GM18951 (cell line): ENCODE data around the gene ADAMTS17.

Source experiments
- POLR2A ChIP-seq: IDR thresholded peaks from 4 replicates; pipeline ENCODE4 v1.6.1; 2011; ENCODE audit warnings: mild to moderate bottlenecking; ENCODE audit not compliant: insufficient read length, insufficient read depth; ENCODE audit errors: extremely low read depth
- in situ Hi-C: fragments of 300-500 bp; cut with MboI; formaldehyde crosslinking; loops from one replicate; pipeline ENCODE4 v1.12.0; 2022; ENCODE audit warnings: low sequenced_read_pairs, mixed read lengths, inconsistent platforms; ENCODE audit not compliant: unreplicated experiment

ADAMTS17 gene

DNA sequence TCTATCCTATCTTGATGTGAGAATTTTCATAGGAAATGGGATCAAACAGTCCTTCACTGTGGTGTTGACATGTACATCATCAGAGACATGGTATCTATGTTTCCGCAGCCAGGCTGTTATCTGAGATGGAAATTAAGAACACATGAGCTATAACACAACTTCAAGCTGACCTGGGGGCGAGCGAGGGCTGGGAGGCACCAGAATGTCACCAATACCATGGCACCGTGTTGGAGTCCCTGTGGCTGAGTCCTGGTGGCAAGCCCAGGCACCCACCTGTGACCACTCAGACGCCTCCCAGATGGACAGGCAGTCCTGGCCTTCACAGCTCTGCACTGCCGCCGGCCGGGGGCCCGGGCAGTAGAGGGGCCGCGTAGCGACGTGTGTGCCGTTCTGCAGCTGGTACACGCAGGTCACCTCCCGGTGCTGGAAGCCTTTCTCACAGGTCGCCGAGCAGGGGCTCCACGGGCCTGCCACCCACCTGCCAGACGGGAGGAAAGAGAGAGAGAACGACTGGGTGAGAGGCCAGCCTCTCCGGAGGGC, 344.6 kb downstream of the ADAMTS17 start:
- in situ Hi-C loops, result no loop called here
- no peak for TF ChIP-seq POLR2A

DNA sequence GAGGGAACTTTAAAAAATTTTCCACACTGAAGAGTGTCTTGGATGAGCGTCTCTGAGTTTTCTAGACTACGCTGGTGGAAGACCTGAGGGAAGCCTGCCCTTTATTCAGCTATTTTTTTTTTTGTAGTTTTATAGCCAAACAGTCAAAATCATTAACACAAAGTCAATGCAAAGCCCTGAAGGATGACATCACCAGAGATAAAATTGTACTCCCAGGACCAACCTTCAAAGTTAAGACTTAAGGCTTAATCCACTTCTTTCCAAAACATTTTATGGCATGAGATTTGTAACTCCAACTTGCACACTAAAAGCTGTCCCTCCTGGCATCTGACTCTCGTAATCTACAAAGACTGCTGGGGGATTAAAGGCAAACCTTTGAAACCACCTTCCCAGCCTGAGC, 345.1 kb downstream of the ADAMTS17 start:
- TF ChIP-seq POLR2A, result no peak

DNA sequence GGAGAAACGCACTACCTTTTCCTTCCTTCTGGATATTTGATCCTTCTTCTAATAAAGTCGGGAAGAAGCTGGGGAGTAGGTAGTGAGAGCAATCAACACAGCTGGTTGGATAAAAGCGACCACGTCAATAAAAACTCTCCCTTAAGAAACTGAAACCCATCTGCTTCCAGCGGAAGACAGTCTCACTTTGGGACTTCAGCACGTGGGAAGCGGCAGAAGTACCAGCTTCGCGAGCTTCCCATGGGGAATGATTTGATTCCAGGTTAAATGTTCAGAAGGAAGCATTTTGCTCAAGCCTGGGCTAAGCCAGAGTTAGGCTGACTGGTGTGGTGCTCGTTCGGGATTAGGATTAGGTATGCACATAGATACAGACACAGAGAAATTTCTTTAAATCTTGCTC, 346.2 kb downstream of the ADAMTS17 start:
- TF ChIP-seq POLR2A, result no peak
- in situ Hi-C loops, result no loop called here

More for the DNA sequence above, 345.1 kb downstream of the ADAMTS17 start:
- in situ Hi-C loops, result no loop called here

DNA sequence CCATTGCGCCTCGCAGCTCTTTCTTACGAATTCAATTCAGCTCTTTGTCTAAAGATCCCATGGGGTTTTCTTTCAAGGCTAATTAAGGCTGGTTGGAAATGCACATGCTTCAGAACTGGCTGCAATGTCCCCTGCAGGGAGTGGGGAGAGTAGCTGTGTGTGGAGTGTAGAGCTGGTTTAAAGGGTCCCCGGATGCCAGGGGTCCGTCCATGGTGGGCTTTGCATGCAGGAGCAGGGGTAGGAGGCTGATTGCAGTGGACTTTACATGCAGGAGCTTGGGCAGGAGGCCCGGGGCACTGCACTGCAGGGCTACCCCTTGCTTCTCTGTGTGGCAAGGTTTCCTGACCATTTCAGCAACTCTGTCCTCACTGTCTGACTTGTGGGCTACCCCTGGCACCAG, 346.9 kb downstream of the ADAMTS17 start:
- no peak for TF ChIP-seq POLR2A
- in situ Hi-C loops, result no loop called here

DNA sequence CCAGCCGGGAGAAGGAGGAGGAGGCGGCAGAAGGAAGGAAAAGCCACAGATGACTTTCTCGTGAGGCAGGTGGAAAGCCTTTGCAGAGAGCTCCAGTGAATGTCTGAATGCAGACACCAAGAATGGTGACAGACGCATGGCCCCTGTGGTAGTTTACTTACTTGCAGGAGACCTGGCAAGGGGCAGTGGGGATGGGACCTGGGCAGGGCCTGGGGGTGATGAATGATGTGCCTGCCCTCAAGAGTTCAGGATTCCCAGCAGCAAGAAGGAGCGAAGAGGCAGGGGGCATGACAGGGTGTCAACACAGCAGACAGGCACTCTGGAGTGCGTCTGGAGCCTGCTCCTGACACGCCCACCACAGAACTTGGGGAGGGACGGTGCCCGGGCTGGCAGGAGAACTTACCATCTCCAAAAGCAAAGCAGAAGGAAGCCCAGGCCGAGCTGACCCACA, 348.1 kb downstream of the ADAMTS17 start:
- TF ChIP-seq POLR2A, result no peak
- in situ Hi-C loops, result no loop called here

DNA sequence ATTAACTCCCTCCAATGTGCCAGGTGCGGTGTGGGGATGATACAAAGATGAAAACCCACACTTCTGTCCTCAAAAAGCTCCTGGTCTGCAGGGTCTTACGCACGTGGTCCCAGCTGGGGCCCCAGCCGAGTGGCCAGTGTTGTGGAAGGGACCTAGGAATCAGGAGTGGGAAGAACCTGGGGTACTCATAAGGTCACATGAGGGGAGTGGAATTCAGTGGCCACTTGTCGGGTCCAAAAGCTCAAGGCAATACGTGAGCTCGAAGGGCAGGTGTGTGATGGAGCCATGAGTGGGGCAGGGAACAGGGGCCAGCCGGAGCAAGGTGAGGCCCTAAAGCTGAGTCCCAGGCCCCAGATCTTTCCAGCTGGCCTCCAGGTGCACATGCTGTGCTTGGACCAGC, 348.5 kb downstream of the ADAMTS17 start:
- no peak for TF ChIP-seq POLR2A
- in situ Hi-C loops, result no loop called here

DNA sequence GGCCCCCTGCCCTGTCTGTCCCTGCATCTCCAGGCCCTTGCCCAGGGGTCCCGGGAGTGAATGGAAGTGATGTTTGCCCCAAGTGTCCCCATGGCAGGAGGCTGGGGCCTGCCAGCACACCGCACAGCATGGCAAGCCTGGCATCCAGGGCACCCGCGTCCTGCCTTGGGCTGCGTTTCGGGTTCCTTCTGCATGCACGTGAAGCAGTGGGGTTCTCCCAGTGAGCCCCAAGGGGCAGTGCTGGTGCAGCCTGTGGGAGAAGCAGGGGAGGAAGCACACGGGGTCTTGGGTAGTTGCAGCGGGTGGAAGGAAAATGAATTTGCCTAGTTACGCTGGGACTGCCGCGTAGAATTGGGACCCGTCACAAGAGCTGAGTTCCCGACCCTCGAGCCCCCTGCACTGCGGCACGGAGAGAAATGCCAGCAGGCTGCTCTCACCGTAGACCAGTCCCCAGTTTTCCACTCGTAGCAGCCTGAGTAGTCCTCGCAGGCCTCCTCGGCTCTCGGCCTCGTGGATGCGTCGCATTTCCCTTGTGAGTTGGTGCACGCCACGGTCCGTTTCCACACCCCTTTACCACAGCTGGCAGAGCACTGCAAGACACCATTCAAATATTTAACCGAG, 349.1 kb downstream of the ADAMTS17 start:
- in situ Hi-C loops, result no loop called here
- TF ChIP-seq POLR2A, result no peak

DNA sequence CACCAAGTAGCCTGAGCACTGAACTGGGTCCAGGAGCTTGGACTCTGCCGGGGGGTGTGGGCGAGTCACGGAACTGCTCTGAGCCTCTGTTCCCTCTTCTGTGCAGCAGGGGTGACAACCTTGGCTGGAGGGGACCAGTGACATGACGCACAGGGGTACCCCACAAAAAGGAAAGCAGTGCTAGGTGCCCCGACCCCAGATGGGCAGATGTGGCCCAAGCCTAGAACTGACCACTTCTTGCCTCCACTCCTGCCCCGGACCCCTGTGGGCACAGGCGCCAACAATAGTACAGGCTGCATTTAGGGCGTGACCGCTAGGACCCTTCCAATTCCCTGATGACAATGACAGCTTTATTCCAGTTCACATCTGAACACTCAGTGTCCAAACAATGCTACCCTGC, 352.7 kb downstream of the ADAMTS17 start:
- in situ Hi-C loops, result no loop called here
- no peak for TF ChIP-seq POLR2A

DNA sequence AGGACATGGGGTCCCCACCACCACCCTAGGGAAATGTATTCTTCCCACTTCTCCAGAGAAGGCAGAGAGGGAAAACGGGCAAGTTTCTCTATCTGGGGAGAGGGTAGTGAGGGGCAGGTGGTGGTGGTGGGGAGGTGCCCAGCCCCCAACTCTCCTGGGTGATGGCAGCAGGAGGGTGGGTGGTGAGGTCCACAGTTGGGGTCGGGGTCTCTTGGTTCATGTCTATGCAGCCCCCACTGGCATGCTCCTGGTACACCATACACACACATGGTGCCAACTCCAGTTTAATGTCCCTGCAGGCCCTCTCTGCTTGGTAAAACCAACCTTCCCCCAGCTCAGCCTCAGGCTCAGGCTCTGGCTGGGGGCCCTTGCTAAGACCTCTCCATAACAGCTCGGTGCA, 354.1 kb downstream of the ADAMTS17 start:
- in situ Hi-C loops, result no loop called here
- TF ChIP-seq POLR2A, result no peak

DNA sequence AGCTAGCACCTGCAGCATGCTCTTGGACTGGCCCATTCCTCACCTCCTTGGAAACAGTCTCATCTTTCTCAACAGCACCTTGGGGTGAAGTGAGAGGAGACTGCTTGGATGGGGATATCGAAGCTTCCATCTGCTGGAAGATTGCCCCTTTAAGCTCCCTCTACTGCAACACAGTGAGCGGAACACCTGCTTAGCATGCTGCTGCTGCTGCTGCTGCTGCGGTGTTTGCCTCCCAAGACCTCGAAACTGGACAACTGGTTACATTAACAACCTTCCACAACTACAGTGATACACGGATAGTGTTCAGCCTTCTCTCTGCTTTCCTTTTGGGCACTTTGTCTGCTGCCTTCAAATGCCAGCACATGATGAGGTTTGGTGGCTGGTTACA, 354.7 kb downstream of the ADAMTS17 start:
- no peak for TF ChIP-seq POLR2A
- in situ Hi-C loops, result no loop called here

DNA sequence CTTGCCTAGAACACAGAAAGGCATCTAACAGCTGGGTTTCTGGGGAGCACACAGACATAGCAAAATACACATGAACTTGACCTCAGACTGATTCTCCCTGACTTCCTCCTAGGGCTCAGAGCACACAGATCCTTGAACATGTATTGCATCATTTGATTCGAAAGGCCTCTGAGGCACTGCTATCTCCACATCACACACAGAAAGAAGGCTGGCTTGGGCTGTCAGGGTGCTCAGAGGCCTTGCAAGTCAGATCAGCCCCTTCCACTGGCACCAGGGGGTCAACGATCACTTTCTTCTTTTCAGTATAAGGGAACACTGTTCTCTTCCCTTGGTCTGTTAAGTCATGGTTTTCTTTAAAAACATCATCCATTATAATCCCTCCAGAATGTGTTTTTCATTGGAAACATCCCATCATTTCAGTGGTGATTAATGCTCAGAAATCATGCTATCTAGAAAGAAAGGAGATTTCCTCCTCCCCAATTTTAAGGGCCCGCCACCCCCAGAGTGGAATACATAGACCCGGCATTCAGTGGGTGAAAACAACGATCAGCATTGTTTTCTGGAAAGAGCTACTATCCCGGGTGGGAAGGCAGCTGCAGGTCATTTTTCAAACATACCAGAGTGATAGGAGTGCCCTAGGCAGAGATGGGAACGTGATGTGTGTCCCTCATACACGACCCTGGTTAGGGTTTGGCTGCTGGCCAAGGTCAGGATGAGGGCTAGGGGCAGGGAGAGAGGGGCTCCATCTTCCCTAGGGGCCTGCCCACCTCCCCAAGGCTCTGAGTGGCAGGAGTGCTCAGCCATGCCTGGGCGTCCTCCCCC, 355.3 kb downstream of the ADAMTS17 start:
- no peak for TF ChIP-seq POLR2A

DNA sequence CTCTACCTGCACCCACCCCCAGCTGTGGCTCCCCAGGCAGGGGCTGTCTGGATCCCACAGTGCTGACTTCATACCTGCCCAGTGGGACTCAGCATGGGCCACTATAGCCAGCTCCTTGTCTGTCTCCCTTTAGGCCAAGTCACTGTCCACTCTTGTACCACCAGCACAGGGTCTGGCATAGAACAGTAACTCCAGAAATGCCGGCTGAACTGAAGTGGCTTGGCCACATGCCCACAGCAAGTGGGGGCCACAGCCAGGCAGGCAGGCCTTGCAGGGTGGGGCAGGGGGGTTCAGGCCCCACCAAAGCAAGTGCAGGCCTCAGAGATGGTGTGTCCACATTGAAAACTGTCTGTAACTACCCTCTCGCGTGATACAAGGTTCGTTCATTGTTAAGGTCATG, 355.9 kb downstream of the ADAMTS17 start:
- in situ Hi-C loops, result no loop called here

More for the DNA sequence above, 355.3 kb downstream of the ADAMTS17 start:
- in situ Hi-C loops, result no loop called here

DNA sequence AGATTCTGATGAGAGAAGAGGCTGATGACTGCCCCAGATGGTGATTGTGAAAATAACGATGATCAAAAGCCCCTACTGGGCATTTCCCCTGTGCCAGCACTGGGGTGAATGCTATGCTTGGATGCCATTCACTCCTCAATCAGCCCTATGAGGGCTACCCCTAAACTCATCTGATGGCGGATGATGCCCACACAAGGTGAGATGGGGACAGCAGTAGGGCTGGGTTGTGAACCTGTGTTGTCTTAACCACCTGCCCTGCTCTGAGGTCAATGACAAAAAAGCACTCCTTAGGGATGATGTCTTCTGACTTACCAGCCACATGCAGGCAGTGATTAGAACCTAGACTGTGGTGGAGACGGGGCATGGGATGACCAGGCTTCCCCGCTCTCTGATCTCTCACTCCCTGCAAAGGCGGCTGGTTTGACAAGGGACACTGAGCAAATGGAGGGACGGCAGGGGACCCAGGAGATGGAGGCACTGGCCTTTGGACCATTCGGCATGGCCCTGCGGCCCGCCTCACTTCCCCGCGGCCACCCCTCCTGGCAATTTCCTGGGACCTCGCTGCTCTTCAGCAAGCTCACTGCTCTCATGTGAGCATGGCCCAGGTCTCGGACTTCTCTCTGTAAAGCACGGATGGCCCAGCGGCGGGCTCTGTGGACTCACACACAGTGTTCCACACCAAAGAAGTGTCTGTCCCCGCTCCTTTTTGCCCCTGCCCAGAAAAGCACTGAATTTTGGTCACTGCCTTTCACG, 357.1 kb downstream of the ADAMTS17 start:
- TF ChIP-seq POLR2A, result no peak
- in situ Hi-C loops, result no loop called here

More for the DNA sequence above, 355.9 kb downstream of the ADAMTS17 start:
- TF ChIP-seq POLR2A, result no peak

DNA sequence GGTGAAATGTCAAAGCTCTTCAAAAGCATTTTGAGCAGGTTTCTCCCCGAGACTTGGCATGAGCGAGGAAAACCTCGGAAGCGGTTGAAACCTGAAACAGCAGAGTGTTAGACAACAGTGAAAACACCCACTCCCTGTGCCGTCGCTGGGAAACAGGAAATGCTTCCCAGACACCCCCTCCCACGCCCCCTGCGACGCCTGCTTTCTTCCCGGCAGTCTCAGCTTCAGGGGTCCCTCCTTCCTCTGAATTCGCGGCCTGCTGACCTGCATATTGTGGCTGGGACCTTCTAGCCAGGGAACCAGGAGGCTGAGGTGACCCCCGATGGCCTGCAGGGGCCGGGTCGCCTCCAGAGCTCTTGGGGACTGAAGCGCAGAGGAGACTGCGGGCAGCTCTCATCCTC, 357.9 kb downstream of the ADAMTS17 start:
- in situ Hi-C loops, result no loop called here
- no peak for TF ChIP-seq POLR2A
